Immature natural killer cell (primary cell): ENCODE results near the gene ULBP2. TPM values are rescaled to one million over a fixed set of nuclear protein-coding genes. Genes with fewer than 3 reads are reported as not detected.
A peak's percentile ranks its signal among the peaks of the same experiment; 100 is the strongest.
"Not testable (repeated sequence)": the region's sequence is repeated elsewhere in the genome, so short reads cannot be mapped to it uniquely, and the experiment has no call there.

Source experiments
- DNase-seq, 3 donors: peaks; one replicate each; pipeline ENCODE4 v3.0.0; 2022; ENCODE audit warnings: mixed read lengths in 1 of 3
- H3K27ac Mint-ChIP-seq, 6 donors: one replicate each; pipeline ENCODE4 v1.8.0; 2020; ENCODE audit warnings: mixed read lengths in 6 of 6, mild to moderate bottlenecking in 5 of 6, inconsistent platforms in 4 of 6, moderate library complexity in 3 of 6
- H3K27me3 Mint-ChIP-seq, 3 donors: one replicate each; pipeline ENCODE4 v1.8.0; 2020 to 2021; ENCODE audit warnings: low read depth in 3 of 3, mild to moderate bottlenecking in 3 of 3, mixed read lengths in 3 of 3, moderate library complexity in 3 of 3, inconsistent platforms in 1 of 3
- H3K36me3 Mint-ChIP-seq, 3 donors: one replicate each; pipeline ENCODE4 v1.8.0; 2020; ENCODE audit warnings: mixed read lengths in 3 of 3, inconsistent platforms in 2 of 3, mild to moderate bottlenecking in 2 of 3
- H3K4me1 Mint-ChIP-seq, 2 donors: one replicate each; pipeline ENCODE4 v1.8.0; 2020; ENCODE audit warnings: inconsistent platforms in 2 of 2, mild to moderate bottlenecking in 2 of 2, mixed read lengths in 2 of 2, moderate library complexity in 1 of 2
- H3K4me3 Mint-ChIP-seq, 5 donors: one replicate each; pipeline ENCODE4 v1.8.0; 2020; ENCODE audit warnings: mild to moderate bottlenecking in 5 of 5, mixed read lengths in 5 of 5, inconsistent platforms in 3 of 5, moderate library complexity in 3 of 5
- H3K9me3 Mint-ChIP-seq, 6 donors: one replicate each; pipeline ENCODE4 v1.8.0; 2020; ENCODE audit warnings: mild to moderate bottlenecking in 6 of 6, mixed read lengths in 6 of 6, inconsistent platforms in 4 of 6, moderate library complexity in 3 of 6
- polyA plus RNA-seq, 3 donors: library from polyadenylated mRNA; unstranded; fragments of 300-500 nt; fragmentation: Illumina TruSeq; gene quantifications; one replicate each; pipeline ENCODE4 v1.2.3, GENCODE V29; 2021

ULBP2 gene
- polyA plus RNA-seq, 3 donors from 2014 or later: 0.83 to 0.88 TPM; not detected in 1

DNA sequence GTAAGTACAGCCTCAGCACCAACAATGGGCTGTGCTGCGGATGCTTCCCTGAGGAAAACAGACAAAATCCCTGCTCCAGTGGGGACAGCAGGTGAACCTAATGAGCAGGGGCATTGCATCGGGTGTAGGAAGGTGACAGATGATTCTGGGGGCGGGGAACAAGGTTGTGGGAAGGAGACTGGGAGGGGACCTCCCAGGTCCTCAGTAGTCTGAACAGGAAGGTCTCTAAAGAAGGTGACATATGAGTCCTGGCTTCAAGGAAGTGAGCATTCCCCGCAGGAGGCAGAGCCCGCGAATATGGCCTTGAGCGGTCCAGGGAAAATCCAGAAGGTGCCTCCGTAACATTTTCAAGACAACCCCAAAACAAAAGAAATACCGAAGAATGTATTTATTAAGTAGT lies 41.3 kb downstream of the ULBP2 start:
- H3K4me1 Mint-ChIP-seq: peaks cover 0 to 7% of the 10 kb centered on the region in 2 donors
- peaks cover 0 to 5% (median 2%) of the 10 kb centered on the region in 6 donors for H3K9me3 Mint-ChIP-seq
- no peak overlapping the region for H3K27ac Mint-ChIP-seq
- DNase-seq: no peak
- H3K27me3 Mint-ChIP-seq: peaks cover 20 to 49% (median 23%) of the 10 kb centered on the region in 3 donors
- no peak overlapping the region for H3K4me3 Mint-ChIP-seq
- no peaks in the 10 kb centered on the region for H3K36me3 Mint-ChIP-seq

DNA sequence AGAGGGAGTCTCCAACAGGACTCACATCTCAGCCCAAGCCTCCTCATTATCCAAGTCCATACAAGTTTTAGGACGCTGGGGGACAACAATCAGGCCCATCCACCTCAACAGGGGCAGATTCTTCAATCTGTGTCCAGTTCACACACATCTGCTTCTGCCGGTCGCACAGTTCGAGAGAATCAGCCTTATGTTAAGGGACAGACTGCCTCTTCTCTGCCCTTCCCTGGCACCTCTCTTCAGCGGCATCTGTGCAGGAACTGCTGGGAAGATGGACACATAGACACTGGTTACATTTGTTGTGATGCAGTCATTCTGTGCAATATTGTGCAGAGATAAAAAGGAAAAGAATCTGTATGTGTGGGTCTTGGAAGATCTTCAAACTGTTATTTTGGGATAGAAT lies 43.0 kb downstream of the ULBP2 start:
- Mint-ChIP-seq H3K27me3 (peaks cover 31 to 57% (median 38%) of the 10 kb centered on the region in 3 donors), H3K27ac (no peak overlapping the region), H3K4me3 (no peak overlapping the region), H3K4me1 (peaks cover 3 to 18% of the 10 kb centered on the region in 2 donors), H3K9me3 (peaks cover 0 to 11% (median 5%) of the 10 kb centered on the region in 6 donors), H3K36me3 (no peaks in the 10 kb centered on the region)
- no peak for DNase-seq

DNA sequence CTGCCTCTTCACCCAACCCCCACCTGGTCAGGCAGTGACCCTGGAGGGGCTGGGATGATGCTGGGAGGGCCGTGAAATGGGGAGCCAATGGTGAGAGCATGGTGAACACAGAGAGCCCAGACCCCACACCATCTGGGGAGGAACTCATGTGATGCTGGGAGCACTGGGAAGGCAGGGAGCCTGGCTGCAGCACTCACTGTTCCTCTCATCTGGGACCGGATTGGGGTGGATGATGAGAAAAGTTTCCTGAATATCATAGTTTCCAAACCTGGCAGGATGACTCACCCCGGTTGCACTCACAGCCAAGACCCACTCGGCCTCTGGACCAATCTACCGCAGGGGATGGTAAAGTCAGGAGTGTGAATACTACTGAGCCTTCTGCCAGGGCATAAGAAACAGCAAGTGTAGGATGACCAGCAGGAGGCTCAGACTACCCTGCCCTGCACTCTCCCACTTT lies 43.7 kb downstream of the ULBP2 start:
- Mint-ChIP-seq H3K27ac (no peak overlapping the region), H3K36me3 (no peaks in the 10 kb centered on the region), H3K9me3 (peaks cover 0 to 11% (median 5%) of the 10 kb centered on the region in 6 donors), H3K4me1 (peaks cover 10 to 25% of the 10 kb centered on the region in 2 donors), H3K27me3 (peaks cover 33 to 63% (median 37%) of the 10 kb centered on the region in 3 donors), H3K4me3 (no peak overlapping the region)
- no peak for DNase-seq

DNA sequence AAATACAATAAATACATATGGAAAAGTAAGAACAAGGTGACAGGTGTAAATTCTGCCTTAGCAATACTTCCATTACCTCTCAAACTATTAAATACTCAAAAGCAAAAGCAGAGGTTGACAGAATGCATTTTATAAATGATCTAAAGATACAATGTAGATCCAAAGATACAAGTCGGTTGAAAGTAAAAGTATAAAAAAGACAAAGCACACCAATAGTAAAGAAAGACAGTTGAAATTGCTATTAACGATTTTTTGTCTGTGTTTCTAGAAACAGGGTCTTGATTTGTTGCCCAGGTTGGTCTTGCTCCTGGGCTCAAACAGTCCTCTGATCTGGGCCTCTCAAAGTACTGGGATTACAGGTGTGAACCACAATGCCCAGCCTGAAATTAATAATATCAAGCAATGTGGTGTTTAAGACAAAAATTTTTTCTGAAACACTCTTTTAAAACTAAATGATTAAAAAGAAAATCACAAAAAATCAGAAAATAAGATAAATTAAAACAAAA lies 45.8 kb downstream of the ULBP2 start:
- no peak overlapping the region for H3K27ac Mint-ChIP-seq
- H3K4me1 Mint-ChIP-seq: peaks cover 23 to 33% of the 10 kb centered on the region in 2 donors
- peaks cover 44 to 70% (median 46%) of the 10 kb centered on the region in 3 donors for H3K27me3 Mint-ChIP-seq
- DNase-seq: no peak
- no peak overlapping the region for H3K4me3 Mint-ChIP-seq
- peaks cover 0 to 11% (median 5%) of the 10 kb centered on the region in 6 donors for H3K9me3 Mint-ChIP-seq
- H3K36me3 Mint-ChIP-seq: peaks cover 0 to 3% (median 0%) of the 10 kb centered on the region in 3 donors

DNA sequence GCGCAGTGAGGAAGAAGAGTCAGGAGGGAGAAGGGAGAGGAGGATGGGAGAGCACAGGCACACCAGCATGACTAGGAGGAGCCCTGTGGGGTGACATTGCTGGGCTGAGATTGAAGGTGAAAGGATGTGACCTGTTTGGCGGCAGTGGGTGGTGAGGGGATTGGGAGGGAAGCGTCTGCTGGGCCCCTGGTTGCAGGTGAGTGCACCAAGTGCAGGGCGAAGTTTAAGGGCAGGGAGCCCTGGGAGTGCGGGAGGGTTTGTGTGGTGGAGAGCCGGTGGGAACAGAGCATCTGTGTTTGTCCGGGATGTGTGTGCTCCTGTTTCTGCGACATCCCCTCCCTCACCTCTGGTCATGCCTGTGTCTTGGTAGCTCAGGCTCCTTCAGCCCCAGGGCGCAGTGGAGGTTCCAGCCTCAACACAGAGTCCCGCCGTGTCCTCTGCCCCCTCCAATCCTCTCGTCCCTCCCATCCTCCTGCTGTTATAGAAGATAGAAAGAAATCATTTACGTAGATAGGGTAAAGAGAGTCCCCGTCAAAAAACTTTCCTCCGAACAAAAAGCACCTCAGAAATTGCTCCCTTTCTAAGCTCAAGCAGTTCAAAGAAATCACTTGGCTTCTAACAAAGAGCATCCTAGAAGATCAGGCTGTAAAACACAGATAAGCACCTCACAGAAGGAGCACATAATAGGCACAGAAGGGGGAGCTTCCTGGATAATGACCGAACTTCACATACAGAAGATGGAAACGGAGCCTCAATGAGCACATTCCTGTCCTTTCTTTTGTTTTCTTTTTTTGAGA lies 46.9 kb downstream of the ULBP2 start:
- Mint-ChIP-seq H3K27me3 (peaks cover 38 to 61% (median 44%) of the 10 kb centered on the region in 3 donors), H3K27ac (no peak overlapping the region), H3K36me3 (peaks cover 0 to 3% (median 0%) of the 10 kb centered on the region in 3 donors), H3K4me3 (peak overlapping the region in 2 of 5 donors; percentile 8 to 54), H3K9me3 (peaks cover 0 to 11% (median 5%) of the 10 kb centered on the region in 6 donors), H3K4me1 (peaks cover 23 to 33% of the 10 kb centered on the region in 2 donors)
- no peak for DNase-seq

DNA sequence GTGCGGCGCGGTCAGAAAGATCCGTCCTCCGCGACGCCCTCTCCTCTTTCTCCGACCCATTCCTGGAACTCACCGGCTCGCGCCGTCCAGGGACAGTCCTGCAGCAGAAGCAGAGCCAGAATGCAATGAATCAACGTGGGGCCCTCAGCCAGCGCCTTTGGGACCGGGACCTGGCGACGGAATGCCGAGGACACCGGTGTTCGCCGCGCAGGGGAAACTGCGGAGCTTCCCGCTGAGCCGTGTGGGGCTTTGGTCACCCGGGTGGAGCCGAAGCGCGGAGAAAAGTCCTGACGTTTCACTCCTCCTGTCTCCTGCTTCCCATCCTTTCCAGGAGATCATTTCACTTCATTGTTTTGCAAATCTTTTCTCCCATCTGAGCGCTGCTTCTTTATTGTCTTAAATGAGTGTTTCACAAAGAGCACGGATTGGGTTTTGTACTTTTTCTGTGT lies 48.4 kb downstream of the ULBP2 start:
- H3K36me3 Mint-ChIP-seq: peaks cover 0 to 3% (median 0%) of the 10 kb centered on the region in 3 donors
- H3K27ac Mint-ChIP-seq: no peak overlapping the region
- peaks cover 0 to 11% (median 5%) of the 10 kb centered on the region in 6 donors for H3K9me3 Mint-ChIP-seq
- DNase-seq: no peak
- H3K27me3 Mint-ChIP-seq: peaks cover 40 to 58% (median 43%) of the 10 kb centered on the region in 3 donors
- peaks cover 23 to 33% of the 10 kb centered on the region in 2 donors for H3K4me1 Mint-ChIP-seq
- peak overlapping the region; percentile 68 to 79 (median 71) for H3K4me3 Mint-ChIP-seq

DNA sequence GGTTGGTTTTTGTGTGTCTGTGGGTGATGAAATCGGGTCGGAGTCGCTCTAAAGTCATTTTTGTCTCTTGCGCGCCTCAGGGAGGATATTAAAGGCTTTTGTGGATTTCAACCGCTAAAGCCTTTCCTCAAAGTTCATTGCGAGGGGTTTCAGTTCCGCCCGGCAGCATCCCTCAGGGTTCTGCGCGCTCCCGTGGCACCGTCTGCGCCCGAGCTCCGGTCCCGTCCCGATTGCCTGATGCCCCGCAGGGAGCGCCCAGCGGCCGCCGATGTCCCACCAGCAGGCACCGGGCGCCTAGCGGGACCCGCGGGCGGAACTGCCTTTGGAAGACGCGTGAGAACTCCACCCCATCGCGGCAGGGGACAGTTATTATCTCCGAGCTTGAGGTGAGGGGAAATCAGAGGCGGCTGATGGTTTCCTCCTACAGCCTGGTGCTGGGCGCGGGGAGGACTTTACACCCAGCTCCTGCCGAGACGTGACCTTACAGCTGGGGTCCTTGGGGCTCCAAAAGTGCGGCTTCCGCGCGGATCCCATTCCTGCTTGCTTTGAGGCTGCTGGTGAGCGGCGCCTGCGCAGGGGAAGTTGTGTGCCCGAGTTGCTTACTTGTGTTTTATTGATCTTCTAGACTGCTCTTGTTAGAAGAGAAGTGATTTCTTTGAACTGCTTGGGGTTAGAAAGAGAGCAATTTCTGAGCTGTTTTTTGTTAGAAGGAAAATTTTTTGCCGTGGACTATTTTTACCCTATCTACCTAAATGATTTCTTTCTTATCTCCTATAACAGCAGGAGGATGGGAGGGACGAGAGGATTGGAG lies 49.1 kb downstream of the ULBP2 start:
- Mint-ChIP-seq H3K9me3 (peaks cover 0 to 11% (median 5%) of the 10 kb centered on the region in 6 donors), H3K4me1 (peaks cover 23 to 33% of the 10 kb centered on the region in 2 donors), H3K27me3 (peaks cover 39 to 52% (median 40%) of the 10 kb centered on the region in 3 donors), H3K27ac (peak overlapping the region in 1 of 6 donors; percentile 17), H3K4me3 (peak overlapping the region; percentile 68 to 79 (median 71)), H3K36me3 (peaks cover 0 to 3% (median 0%) of the 10 kb centered on the region in 3 donors)
- DNase-seq: peak in 2 of 3 donors; percentile 19 to 30

DNA sequence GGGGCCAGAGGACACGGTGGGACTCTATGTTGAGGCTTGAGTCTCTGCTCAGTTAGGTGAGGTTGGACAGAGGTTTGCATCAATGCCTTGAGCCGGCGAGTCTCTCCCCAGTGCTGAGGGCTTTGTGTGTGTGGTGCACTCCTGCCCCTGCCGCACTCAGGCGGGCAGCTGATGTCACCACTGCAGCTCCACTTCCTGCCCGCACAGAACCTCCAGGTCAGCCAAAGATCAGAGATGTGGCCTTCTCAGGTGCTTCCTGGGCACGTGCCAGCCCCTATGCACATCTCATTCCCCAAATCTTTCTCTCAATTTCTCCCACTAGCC lies 49.6 kb downstream of the ULBP2 start:
- H3K27ac Mint-ChIP-seq: peak overlapping the region in 1 of 6 donors; percentile 17
- not testable (repeated sequence) for H3K36me3 Mint-ChIP-seq

DNA sequence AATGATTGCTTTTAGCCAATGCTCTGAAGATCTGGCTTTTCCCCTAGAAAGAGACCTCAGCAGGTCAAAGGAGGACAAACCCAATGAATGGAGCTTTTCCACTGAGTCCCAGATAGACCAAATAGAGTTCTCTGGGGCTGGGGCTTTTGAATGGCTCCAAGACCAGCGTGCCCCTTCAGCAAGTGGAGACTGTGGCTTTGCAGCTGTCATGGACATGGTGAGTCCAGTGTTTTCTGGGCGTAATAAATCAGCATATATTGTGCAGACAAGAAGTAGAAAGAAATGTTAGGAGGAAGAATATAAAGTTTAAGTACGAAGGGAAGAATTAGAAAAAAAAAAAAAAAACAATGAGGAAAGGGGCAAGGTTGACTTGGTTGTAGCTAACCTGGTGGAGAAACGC lies 50.0 kb downstream of the ULBP2 start:
- H3K36me3 Mint-ChIP-seq: peaks cover 0 to 3% (median 0%) of the 10 kb centered on the region in 3 donors
- peaks cover 0 to 11% (median 5%) of the 10 kb centered on the region in 6 donors for H3K9me3 Mint-ChIP-seq
- peaks cover 32 to 46% (median 37%) of the 10 kb centered on the region in 3 donors for H3K27me3 Mint-ChIP-seq
- peak overlapping the region in 3 of 5 donors; percentile 68 to 79 (median 76) for H3K4me3 Mint-ChIP-seq
- H3K27ac Mint-ChIP-seq: no peak overlapping the region
- DNase-seq: no peak
- peaks cover 23 to 33% of the 10 kb centered on the region in 2 donors for H3K4me1 Mint-ChIP-seq

More for the DNA sequence above, 49.6 kb downstream of the ULBP2 start:
- H3K9me3 Mint-ChIP-seq: peaks cover 0 to 11% (median 5%) of the 10 kb centered on the region in 6 donors
- H3K4me3 Mint-ChIP-seq: peak overlapping the region; percentile 68 to 79 (median 70)
- H3K27me3 Mint-ChIP-seq: peaks cover 35 to 47% (median 40%) of the 10 kb centered on the region in 3 donors
- peak in 1 of 3 donors; percentile 22 for DNase-seq
- peaks cover 23 to 33% of the 10 kb centered on the region in 2 donors for H3K4me1 Mint-ChIP-seq

DNA sequence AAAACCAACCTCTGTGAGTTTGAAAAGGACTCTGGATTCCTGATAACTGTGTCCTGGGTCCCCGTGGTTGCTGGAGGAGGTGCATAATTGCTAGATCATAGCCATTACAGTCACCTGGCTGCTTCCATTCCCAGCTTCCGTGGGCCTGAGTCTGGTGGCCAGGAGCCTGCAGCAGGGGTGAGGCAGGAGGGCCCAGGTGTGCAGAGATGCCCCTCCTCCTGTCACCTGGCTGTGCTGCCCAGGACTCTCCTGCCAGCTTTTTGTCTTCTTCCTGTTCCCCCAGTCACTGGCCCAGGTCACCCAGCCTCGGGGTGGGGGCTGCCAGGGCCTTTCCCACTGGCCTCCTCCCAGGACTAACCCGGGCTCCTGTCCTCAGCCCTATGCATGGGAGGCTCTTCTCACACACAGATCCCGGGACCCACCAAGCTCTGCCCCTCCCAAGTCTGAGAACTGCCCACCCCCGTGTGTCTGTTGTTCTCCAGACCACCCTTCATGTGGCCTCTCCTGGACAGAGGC lies 53.5 kb downstream of the ULBP2 start:
- no peak for DNase-seq
- H3K27ac Mint-ChIP-seq: no peak overlapping the region
- peaks cover 16 to 19% of the 10 kb centered on the region in 2 donors for H3K4me1 Mint-ChIP-seq
- no peaks in the 10 kb centered on the region for H3K9me3 Mint-ChIP-seq
- peaks cover 0 to 4% (median 3%) of the 10 kb centered on the region in 3 donors for H3K36me3 Mint-ChIP-seq
- H3K4me3 Mint-ChIP-seq: no peak overlapping the region
- peaks cover 13 to 25% (median 18%) of the 10 kb centered on the region in 3 donors for H3K27me3 Mint-ChIP-seq

DNA sequence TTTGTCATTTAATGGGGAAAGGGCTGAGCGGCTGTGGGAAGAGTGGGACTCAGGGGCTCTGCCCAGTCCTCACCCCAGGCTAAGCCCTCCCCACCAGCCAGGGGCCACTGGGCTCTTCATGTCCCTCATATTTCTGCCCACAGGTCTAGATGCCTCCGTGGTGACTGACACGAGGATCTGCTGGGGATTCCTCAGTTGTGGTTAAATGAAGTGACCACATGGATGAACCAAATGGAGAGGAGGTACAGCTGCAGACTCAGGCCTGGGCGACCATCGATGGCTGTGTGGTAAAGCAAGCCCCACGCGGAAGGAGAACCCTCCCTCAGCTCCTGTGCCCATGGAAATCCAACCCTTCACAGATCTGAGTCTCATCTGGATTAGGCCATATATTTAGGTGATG lies 54.2 kb downstream of the ULBP2 start:
- Mint-ChIP-seq H3K27me3 (peaks cover 13 to 22% (median 13%) of the 10 kb centered on the region in 3 donors), H3K4me1 (peaks cover 17 to 19% of the 10 kb centered on the region in 2 donors), H3K9me3 (no peaks in the 10 kb centered on the region), H3K4me3 (no peak overlapping the region), H3K36me3 (peaks cover 0 to 4% (median 3%) of the 10 kb centered on the region in 3 donors), H3K27ac (no peak overlapping the region)
- no peak for DNase-seq
